Subcutaneous adipose tissue (tissue), 4 donors: Measurements from ENCODE around the gene PPP4C. TPM values are rescaled to one million over a fixed set of nuclear protein-coding genes. Genes with fewer than 3 reads are reported as not detected.

Experiments used
- CTCF ChIP-seq: fragments of 450-650 bp; IDR thresholded peaks from one replicate; pipeline ENCODE4 v1.5.1; 2016; ENCODE audit warnings: low read depth, mild to moderate bottlenecking, control low read depth, antibody characterized with exemption, moderate library complexity
- total RNA-seq, 4 donors: library from RNA; depleted of rRNA; stranded (reverse); fragments of >200 nt; gene quantifications; one replicate each; pipeline ENCODE4 v1.1.0, GENCODE V29; 2016

Gene PPP4C
- total RNA-seq, 4 donors from 2014 or later, result 38.2 to 46.6 (median 43.6) TPM

GRCh38 chr16:30066761-30067583 lies 8.8 kb upstream of the PPP4C start:
- TF ChIP-seq CTCF, result no peak

DNA sequence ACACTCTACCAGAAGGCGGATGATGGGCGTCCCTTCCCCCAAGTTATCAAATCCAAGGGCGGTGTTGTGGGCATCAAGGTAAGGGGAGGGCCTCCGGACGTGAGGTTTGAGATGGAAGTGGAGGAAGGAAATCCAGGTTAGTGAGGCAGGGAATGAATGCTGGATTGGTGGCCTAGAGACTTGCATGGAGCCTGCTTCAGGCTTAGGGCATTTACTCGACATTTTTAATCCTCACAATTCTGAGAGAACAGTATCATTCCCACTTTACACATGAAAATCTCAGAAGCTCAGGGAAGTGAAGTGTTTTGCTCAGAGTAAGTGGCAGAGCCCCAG lies 8.2 kb upstream of the PPP4C start:
- TF ChIP-seq CTCF, result no peak

DNA sequence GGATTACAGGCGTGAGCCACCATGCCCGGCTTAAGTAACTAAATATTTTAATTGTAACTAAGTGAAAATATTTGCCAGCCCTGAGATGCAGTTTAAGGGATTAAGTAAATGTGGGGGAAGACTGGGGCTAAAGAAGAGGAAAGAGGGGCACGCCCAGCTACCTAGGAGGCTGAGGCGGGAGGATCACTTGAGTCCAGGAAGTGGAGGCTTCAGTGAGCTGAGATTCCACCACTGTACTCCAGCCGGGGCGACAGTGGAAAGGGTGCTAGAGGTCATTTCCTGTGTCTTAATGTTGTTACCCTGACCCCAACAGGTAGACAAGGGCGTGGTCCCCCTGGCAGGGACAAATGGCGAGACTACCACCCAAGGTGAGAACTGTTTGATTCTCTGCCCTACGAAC lies 7.5 kb upstream of the PPP4C start:
- no peak for TF ChIP-seq CTCF

DNA sequence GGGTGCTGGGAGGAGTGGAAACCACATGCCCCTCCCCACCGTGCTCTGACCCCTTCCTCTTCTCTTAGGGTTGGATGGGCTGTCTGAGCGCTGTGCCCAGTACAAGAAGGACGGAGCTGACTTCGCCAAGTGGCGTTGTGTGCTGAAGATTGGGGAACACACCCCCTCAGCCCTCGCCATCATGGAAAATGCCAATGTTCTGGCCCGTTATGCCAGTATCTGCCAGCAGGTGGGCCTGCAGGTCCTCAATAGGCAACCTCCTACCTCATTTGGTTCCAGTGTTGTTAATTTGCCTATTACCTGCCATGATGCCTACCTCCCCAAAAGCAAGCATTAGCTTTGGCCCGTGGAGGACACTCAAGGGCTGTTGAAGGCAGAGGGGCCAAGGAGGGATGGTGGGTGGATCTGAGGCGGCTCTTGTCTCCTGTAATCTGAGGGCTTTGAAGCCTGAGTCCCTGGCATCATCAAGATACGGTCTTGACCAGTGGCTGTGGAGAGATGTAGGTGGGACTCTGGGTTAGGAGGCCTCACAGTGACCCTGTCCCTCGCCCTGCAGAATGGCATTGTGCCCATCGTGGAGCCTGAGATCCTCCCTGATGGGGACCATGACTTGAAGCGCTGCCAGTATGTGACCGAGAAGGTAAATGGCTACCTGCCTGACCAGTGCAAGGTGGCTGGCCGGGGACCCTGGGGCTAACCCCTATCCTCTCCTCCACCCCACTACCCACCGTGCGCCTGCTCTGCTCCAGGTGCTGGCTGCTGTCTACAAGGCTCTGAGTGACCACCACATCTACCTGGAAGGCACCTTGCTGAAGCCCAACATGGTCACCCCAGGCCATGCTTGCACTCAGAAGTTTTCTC lies 6.8 kb upstream of the PPP4C start:
- no peak for TF ChIP-seq CTCF

DNA sequence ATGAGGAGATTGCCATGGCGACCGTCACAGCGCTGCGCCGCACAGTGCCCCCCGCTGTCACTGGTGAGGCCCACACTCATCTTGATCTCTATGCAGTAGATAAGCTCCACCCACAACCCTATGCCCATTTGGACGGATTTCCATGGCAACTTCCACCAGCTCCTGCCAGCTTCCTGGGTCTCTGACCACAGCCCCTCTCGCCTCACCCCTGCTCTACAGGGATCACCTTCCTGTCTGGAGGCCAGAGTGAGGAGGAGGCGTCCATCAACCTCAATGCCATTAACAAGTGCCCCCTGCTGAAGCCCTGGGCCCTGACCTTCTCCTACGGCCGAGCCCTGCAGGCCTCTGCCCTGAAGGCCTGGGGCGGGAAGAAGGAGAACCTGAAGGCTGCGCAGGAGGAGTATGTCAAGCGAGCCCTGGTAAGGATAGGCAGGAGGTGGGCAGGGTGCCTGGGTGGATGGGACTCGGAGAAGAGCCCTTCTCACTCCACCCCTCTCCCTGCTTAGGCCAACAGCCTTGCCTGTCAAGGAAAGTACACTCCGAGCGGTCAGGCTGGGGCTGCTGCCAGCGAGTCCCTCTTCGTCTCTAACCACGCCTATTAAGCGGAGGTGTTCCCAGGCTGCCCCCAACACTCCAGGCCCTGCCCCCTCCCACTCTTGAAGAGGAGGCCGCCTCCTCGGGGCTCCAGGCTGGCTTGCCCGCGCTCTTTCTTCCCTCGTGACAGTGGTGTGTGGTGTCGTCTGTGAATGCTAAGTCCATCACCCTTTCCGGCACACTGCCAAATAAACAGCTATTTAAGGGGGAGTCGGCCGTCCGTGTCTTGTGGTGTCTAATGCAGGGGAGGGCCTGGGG lies 6.0 kb upstream of the PPP4C start:
- no peak for TF ChIP-seq CTCF

- no peak for TF ChIP-seq CTCF
Measured at GRCh38 chr16:30070490-30070889, 5.3 kb upstream of the PPP4C start.

DNA sequence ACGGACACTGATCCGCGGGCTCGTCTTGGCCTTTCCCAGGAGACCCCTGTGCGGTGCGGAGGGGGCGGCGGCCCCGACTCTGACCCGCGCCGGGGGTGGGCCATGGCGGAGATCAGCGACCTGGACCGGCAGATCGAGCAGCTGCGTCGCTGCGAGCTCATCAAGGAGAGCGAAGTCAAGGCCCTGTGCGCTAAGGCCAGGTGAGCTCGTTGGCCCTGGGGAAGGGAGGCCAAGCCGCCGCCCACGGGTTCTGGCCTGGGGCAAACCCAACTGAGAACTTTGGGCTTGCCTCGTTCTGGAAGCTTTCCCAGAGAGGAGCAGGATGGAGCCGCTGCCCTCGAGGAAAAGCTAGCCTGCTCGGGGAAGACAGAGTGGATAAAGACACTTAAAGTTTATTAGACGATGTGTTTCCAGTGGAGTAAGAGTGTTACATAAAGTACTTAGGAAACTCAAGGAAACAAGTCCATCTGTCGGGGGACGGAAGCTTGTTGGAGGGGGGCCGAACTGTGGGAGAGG lies 540 bp downstream of the PPP4C start:
- TF ChIP-seq CTCF, result no peak
